Vagina (tissue), 2 donors: ENCODE results near the gene PEX26.

Experiments
- POLR2A ChIP-seq, 2 donors: fragments of 450-650 bp; IDR thresholded peaks; one replicate each; pipeline ENCODE4 v1.6.1; 2017; ENCODE audit warnings: antibody characterized with exemption in 2 of 2, mild to moderate bottlenecking in 2 of 2, moderate library complexity in 2 of 2
- TF ChIP-seq, protein P1 (sequence below), 3 experiments: fragments of 450-650 bp in 2 of 3; fragments of 200-600 bp in 1 of 3; sonication (generic) in 1 of 3; IDR thresholded peaks; one replicate each; pipeline ENCODE4 v1.5.1; 2017 to 2019; ENCODE audit warnings: antibody characterized with exemption in 3 of 3, mild to moderate bottlenecking in 2 of 3, moderate library complexity in 2 of 3

DNA sequence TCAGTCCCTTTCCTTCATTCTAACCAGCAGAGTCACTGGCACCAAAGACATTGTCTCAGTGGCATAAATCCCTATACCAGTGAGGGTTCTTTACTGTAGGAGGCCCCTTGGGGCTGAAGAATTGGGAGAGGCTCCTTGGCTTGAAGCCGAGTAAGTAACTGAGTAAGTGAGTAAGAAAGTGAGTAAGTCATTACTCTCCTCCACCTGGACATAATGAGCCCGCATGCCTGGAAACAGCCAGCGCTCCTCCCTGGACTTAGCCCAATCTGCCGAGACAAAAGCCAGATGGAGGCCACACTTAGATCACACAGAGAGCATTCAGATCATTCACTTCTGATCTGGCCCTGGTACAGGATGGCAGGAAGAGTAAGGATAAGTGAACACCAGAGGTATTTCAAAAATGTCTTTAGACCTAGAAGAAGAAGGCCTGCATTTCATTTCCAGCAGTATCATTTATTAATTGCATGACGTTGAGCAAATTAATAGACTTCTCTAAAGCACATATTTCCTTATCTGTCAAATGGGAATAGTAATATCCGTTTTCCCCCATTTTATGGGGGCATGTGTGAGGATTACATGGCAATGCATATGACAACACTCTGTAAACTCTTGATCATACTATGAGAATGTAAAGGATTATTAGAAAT is 45.2 kb upstream of the PEX26 start:
- TF ChIP-seq, protein P1, sequence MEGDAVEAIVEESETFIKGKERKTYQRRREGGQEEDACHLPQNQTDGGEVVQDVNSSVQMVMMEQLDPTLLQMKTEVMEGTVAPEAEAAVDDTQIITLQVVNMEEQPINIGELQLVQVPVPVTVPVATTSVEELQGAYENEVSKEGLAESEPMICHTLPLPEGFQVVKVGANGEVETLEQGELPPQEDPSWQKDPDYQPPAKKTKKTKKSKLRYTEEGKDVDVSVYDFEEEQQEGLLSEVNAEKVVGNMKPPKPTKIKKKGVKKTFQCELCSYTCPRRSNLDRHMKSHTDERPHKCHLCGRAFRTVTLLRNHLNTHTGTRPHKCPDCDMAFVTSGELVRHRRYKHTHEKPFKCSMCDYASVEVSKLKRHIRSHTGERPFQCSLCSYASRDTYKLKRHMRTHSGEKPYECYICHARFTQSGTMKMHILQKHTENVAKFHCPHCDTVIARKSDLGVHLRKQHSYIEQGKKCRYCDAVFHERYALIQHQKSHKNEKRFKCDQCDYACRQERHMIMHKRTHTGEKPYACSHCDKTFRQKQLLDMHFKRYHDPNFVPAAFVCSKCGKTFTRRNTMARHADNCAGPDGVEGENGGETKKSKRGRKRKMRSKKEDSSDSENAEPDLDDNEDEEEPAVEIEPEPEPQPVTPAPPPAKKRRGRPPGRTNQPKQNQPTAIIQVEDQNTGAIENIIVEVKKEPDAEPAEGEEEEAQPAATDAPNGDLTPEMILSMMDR (IDR thresholded peaks at IDR 0.05) = no peak
- no peak for TF ChIP-seq POLR2A (IDR thresholded peaks at IDR 0.05)
